HG03095 (cell line): Measurements from ENCODE around the gene NUTF2.

Source experiments
- ATAC-seq: cut with Tn5 transposase; IDR thresholded peaks from one replicate; pipeline ENCODE4 v1.9.1; 2021; ENCODE audit warnings: moderate library complexity; ENCODE audit not compliant: unreplicated experiment

The NUTF2 gene

DNA sequence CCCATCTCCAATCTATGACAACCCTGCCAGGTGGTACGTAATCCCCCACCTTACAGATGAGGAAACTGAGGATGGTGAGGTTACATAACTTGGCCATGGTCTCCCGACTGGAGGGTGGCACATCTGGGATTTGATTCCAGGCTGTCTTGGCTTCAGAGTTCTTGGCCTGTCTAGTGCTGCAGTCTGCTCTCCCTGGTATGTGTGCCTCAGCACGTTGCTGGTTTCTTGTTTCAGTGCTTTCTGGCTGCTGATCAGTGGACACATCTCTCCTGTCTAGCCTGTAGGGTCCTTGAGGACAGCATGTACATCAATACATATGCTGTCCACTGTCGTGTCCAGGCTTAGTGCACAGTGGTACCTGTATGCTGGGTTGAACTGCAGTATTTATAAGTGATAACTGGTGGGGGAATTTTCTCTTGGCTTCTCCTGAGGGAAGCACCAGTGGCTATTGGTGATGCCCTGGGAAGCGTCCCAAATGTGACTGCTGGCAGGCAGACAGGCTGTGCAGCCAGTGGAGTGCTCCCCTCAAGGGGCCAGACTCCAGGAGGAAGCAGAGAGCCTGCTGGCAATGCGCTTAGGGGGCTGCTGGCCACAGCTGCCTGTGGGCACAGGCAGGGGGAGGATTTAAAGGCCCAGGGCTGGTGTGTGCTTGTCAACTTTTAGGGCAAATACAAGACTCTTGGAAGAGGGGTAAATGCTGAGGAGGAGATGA is 70.6 kb downstream of the NUTF2 start:
- no peak for ATAC-seq

DNA sequence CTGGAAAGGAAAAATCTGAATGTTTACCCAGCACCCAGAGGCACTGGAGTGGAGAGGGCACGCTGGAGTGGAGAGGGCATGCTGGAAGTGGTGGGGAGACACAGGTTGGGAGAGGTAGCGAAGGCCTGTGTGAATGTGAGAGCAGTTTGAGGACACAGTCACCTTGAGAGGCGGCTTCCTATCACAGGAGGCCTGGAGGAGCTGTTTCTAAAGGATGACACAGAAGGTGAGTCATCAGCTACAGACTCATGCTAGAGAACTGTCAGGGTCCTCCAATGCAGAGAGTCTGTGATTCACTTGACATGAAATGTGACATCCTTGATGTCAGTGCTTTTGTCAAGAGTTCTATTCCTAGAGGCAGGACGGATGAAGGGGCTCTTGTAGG is 71.1 kb downstream of the NUTF2 start:
- ATAC-seq: no peak

DNA sequence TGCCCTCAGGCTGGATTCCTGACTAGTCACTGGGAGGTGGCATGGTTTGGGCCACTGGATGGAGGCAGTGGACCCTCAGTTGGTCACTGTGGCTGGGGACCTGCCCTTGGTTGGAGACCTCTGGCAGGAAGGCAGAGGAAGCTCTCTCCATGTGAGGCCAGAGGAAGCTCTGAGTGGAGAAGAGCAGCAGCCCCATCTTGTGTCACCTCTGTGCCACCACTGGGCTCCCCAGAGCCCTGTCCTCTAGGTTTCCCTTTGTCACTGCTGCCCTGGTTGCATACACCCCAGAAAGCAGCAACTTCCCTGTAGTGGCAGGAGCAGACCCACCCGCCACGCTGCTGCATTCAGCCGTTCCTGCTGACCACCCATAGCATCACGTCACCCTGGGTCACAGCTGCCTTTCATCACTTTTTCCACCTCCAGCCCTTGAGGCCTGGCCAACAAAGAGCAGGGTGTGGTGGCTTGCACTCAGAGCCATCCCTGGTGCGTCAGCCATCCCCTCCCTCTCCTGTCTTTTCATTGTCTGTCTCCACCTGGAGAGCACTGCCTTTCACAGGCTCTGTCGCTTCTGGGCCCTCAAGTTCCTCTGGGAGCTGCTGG is 73.0 kb downstream of the NUTF2 start:
- no peak for ATAC-seq
